ENCODE data around the gene CCDC148.

GRCh38 chr2:158463496-158464095 lies 7.0 kb upstream of the CCDC148 start:
- no peak for TF ChIP-seq CTCF (IDR thresholded peaks at IDR 0.05)
- TF ChIP-seq EZH2 (IDR thresholded peaks at IDR 0.05): no peak

Measured in neural progenitor cell (in vitro differentiated cells).